Neural cell (in vitro differentiated cells): ENCODE data around the gene EPHA1. TPM values are rescaled to one million over a fixed set of nuclear protein-coding genes. Genes with fewer than 3 reads are reported as not detected.

ENCODE experiments used
- H2AFZ ChIP-seq: fragments of 200-600, 300-800 bp; sonication (generic), shearing (Covaris generic); 2 replicates; pipeline ENCODE4 v1.6.0; 2014; ENCODE audit warnings: low read depth, mild to moderate bottlenecking, antibody characterized with exemption, low read length, moderate library complexity
- H3F3A ChIP-seq: fragments of 200-600 bp; shearing (Covaris generic); 2 replicates; pipeline ENCODE4 v1.6.1; 2016; ENCODE audit warnings: mild to moderate bottlenecking, moderate library complexity, mixed read lengths, antibody characterized with exemption, low read length; ENCODE audit not compliant: insufficient read depth, poor library complexity, severe bottlenecking
- H3K27ac ChIP-seq: fragments of 200-600, 300-800 bp; sonication (generic), shearing (Covaris generic); 2 replicates; pipeline ENCODE4 v1.5.1; 2014; ENCODE audit warnings: mild to moderate bottlenecking, low read length, moderate library complexity
- H3K27me3 ChIP-seq: fragments of 300-800, 200-600 bp; sonication (generic), shearing (Covaris generic); 2 replicates; pipeline ENCODE4 v1.6.0; 2014; ENCODE audit warnings: mild to moderate bottlenecking, low read depth, low read length, moderate library complexity; ENCODE audit not compliant: insufficient read depth
- H3K36me3 ChIP-seq: fragments of 300-800, 200-600 bp; sonication (generic), shearing (Covaris generic); 2 replicates; pipeline ENCODE4 v1.5.1; 2014; ENCODE audit warnings: mild to moderate bottlenecking, antibody characterized with exemption, low read length, moderate library complexity; ENCODE audit not compliant: insufficient read depth
- H3K4me2 ChIP-seq: fragments of 300-800, 200-600 bp; sonication (generic), shearing (Covaris generic); 2 replicates; pipeline ENCODE4 v1.6.0; 2014; ENCODE audit warnings: mild to moderate bottlenecking, low read length
- H3K4me3 ChIP-seq: fragments of 300-800, 200-600 bp; sonication (generic), shearing (Covaris generic); 2 replicates; pipeline ENCODE4 v1.5.1; 2014; ENCODE audit warnings: mild to moderate bottlenecking, low read length, moderate library complexity
- H3K79me2 ChIP-seq: fragments of 200-600 bp; shearing (Covaris generic); replicated peaks from 2 replicates; pipeline ENCODE4 v1.6.0; 2014; ENCODE audit warnings: mild to moderate bottlenecking, low read length, moderate library complexity; ENCODE audit not compliant: insufficient read depth
- H3K9ac ChIP-seq: fragments of 300-800, 200-600 bp; sonication (generic), shearing (Covaris generic); 2 replicates; pipeline ENCODE4 v1.6.1; 2016; ENCODE audit warnings: mild to moderate bottlenecking, low read length, mixed read lengths
- H3K9me2 ChIP-seq: fragments of 200-600 bp; shearing (Covaris generic); 2 replicates; pipeline ENCODE4 v1.6.1; 2016; ENCODE audit warnings: mild to moderate bottlenecking, low read length, mixed read lengths; ENCODE audit not compliant: insufficient read depth
- H3K9me3 ChIP-seq: fragments of 200-600, 300-800 bp; sonication (generic), shearing (Covaris generic); 2 replicates; pipeline ENCODE4 v1.6.1; 2016; ENCODE audit warnings: mild to moderate bottlenecking, mixed run types, low read length, moderate library complexity, mixed read lengths
- H4K20me1 ChIP-seq: fragments of 200-600 bp; shearing (Covaris generic); 2 replicates; pipeline ENCODE4 v1.6.1; 2016; ENCODE audit warnings: mild to moderate bottlenecking, mixed run types; ENCODE audit not compliant: insufficient read depth
- CTCF ChIP-seq: fragments of 450-650 bp; IDR thresholded peaks from 2 replicates; pipeline ENCODE4 v1.5.1; 2014; ENCODE audit warnings: antibody characterized with exemption, mild to moderate bottlenecking, moderate library complexity; ENCODE audit not compliant: poor library complexity, severe bottlenecking
- EP300 ChIP-seq: fragments of 450-650 bp; conservative IDR thresholded peaks from 2 replicates; pipeline ENCODE4 v1.6.1; 2014; ENCODE audit warnings: antibody characterized with exemption, mild to moderate bottlenecking, moderate library complexity; ENCODE audit not compliant: poor library complexity, severe bottlenecking
- EZH2 ChIP-seq: fragments of 200-600, 300-800 bp; shearing (Covaris generic), sonication (generic); IDR thresholded peaks from 2 replicates; pipeline ENCODE4 v1.6.1; 2014; ENCODE audit warnings: antibody characterized with exemption, low read length, borderline replicate concordance, mild to moderate bottlenecking; ENCODE audit not compliant: insufficient read depth, poor library complexity, severe bottlenecking
- MXI1 ChIP-seq: fragments of 450-650 bp; conservative IDR thresholded peaks from 2 replicates; pipeline ENCODE4 v1.6.1; 2014; ENCODE audit warnings: antibody characterized with exemption, mild to moderate bottlenecking; ENCODE audit not compliant: poor library complexity, severe bottlenecking
- POLR2AphosphoS5 ChIP-seq: IDR thresholded peaks from 2 replicates; pipeline ENCODE4 v1.6.1; 2012
- RAD21 ChIP-seq: fragments of 450-650 bp; conservative IDR thresholded peaks from 2 replicates; pipeline ENCODE4 v1.6.1; 2014; ENCODE audit warnings: antibody characterized with exemption, mild to moderate bottlenecking, moderate library complexity
- REST ChIP-seq: IDR thresholded peaks from 2 replicates; pipeline ENCODE4 v1.6.1; 2012; ENCODE audit warnings: borderline replicate concordance
- SMC3 ChIP-seq: fragments of 450-650 bp; conservative IDR thresholded peaks from 2 replicates; pipeline ENCODE4 v1.6.1; 2014; ENCODE audit warnings: antibody characterized with exemption, mild to moderate bottlenecking, moderate library complexity; ENCODE audit not compliant: poor library complexity
- TAF1 ChIP-seq: IDR thresholded peaks from 2 replicates; pipeline ENCODE4 v1.6.1; 2012; ENCODE audit warnings: low read depth
- polyA plus RNA-seq: library from polyadenylated mRNA; depleted of rRNA; stranded (reverse); fragments of >200 nt; gene quantifications from 2 replicates; pipeline ENCODE4 v1.2.3, GENCODE V29; 2014

Gene EPHA1
- polyA plus RNA-seq, 1 donor from 2014 or later: not detected

- Histone ChIP-seq H3K79me2 (no peaks in the 10 kb centered on the region), H4K20me1 (no peaks in the 10 kb centered on the region), H3F3A (no peaks in the 10 kb centered on the region), H3K36me3 (no peaks in the 10 kb centered on the region), H3K9me2 (no peaks in the 10 kb centered on the region), H3K27ac (no peak overlapping the region), H3K27me3 (no peaks in the 10 kb centered on the region), H3K9ac (no peak overlapping the region), H3K4me3 (no peak overlapping the region), H3K9me3 (no peaks in the 10 kb centered on the region), H3K4me2 (no peak overlapping the region), H2AFZ (no peak overlapping the region)
- no peak for TF ChIP-seq SMC3
- TF ChIP-seq EZH2: no peak
- TF ChIP-seq TAF1: no peak
- TF ChIP-seq POLR2AphosphoS5: no peak
- TF ChIP-seq RAD21: no peak
- TF ChIP-seq MXI1: no peak
- TF ChIP-seq EP300: no peak
- TF ChIP-seq CTCF: no peak
- TF ChIP-seq REST: no peak
These were observed 46.8 kb upstream of the EPHA1 start for GRCh38 chr7:143455491-143455890.

GRCh38 chr7:143454091-143454680 lies 45.5 kb upstream of the EPHA1 start:
- Histone ChIP-seq H3F3A (no peaks in the 10 kb centered on the region), H3K9me2 (no peaks in the 10 kb centered on the region), H3K79me2 (no peaks in the 10 kb centered on the region), H2AFZ (no peak overlapping the region), H3K9me3 (no peaks in the 10 kb centered on the region), H3K4me2 (no peak overlapping the region), H3K36me3 (no peaks in the 10 kb centered on the region), H3K27ac (no peak overlapping the region), H4K20me1 (no peaks in the 10 kb centered on the region), H3K4me3 (no peak overlapping the region), H3K9ac (no peak overlapping the region), H3K27me3 (no peaks in the 10 kb centered on the region)
- TF ChIP-seq REST: no peak
- TF ChIP-seq TAF1: no peak
- no peak for TF ChIP-seq POLR2AphosphoS5
- TF ChIP-seq RAD21: no peak
- no peak for TF ChIP-seq SMC3
- TF ChIP-seq CTCF: no peak
- no peak for TF ChIP-seq MXI1
- no peak for TF ChIP-seq EZH2
- no peak for TF ChIP-seq EP300
